Ishikawa (cell line): ENCODE data around the gene BABAM2.

Experiments used
- CEBPB ChIP-seq: IDR thresholded peaks from 2 replicates; pipeline ENCODE4 v1.6.1; 2012
- CREB1 ChIP-seq: IDR thresholded peaks from 2 replicates; pipeline ENCODE4 v1.6.1; 2012; ENCODE audit warnings: low read depth
- EGR1 ChIP-seq: IDR thresholded peaks from 2 replicates; pipeline ENCODE4 v1.6.1; 2012
- EP300 ChIP-seq: IDR thresholded peaks from 2 replicates; pipeline ENCODE4 v1.6.1; 2012; ENCODE audit warnings: borderline replicate concordance
- MAX ChIP-seq: IDR thresholded peaks from 2 replicates; pipeline ENCODE4 v1.6.1; 2012
- NFIC ChIP-seq: IDR thresholded peaks from 2 replicates; pipeline ENCODE4 v1.6.1; 2012
- RAD21 ChIP-seq: IDR thresholded peaks from 2 replicates; pipeline ENCODE4 v1.6.1; 2012; ENCODE audit warnings: low read depth
- REST ChIP-seq: IDR thresholded peaks from 2 replicates; pipeline ENCODE4 v1.6.1; 2012; ENCODE audit warnings: low read depth, mild to moderate bottlenecking
- YY1 ChIP-seq: IDR thresholded peaks from 2 replicates; pipeline ENCODE4 v1.6.1; 2012; ENCODE audit warnings: low read depth

- TF ChIP-seq EP300: no peak
- TF ChIP-seq MAX: no peak
- no peak for TF ChIP-seq CEBPB
- TF ChIP-seq NFIC: no peak
- TF ChIP-seq REST: no peak
- TF ChIP-seq EGR1: no peak
- TF ChIP-seq YY1: no peak
- no peak for TF ChIP-seq CREB1
- no peak for TF ChIP-seq RAD21
Observed at GRCh38 chr2:28232295-28232694, 341.8 kb downstream of the BABAM2 start.
